PC-3 (cell line): Measurements from ENCODE around the gene KCNJ11. TPM values are rescaled to one million over a fixed set of nuclear protein-coding genes. Genes with fewer than 3 reads are reported as not detected.
"Not testable (repeated sequence)": the region's sequence is repeated elsewhere in the genome, so short reads cannot be mapped to it uniquely, and the experiment has no call there.

Experiments
- ATAC-seq: fragments of 200-7000 bp; cut with Tn5 transposase; 2 replicates; pipeline ENCODE4 v1.9.1; 2020; ENCODE audit warnings: mild to moderate bottlenecking, moderate library complexity
- BruUV-seq: library from RNA; stranded (reverse); fragments of 400-500 nt; replicated peaks from 2 replicates; lab custom pipeline; 2021; lab: Mats Ljungman, UMichigan
- CTCF ChIA-PET: fragments of 300-600 bp; sonication (Branson Sonifier 250); formaldehyde crosslinking; loops from one replicate; lab custom pipeline; 2022; ENCODE audit warnings: antibody characterized with exemption; lab: Charles Lee
- POLR2A ChIA-PET: fragments of 300-600 bp; sonication (Branson Sonifier 250); formaldehyde crosslinking; loops from one replicate; lab custom pipeline; 2022; ENCODE audit warnings: antibody characterized with exemption; ENCODE audit not compliant: unreplicated experiment; lab: Charles Lee
- DNase-seq: peaks from one replicate; pipeline ENCODE4 v3.0.0-alpha.2; 2015
- H2AFZ ChIP-seq: fragments of 300-600 bp; sonication (generic); 2 replicates; pipeline ENCODE4 v1.6.0; 2016; ENCODE audit warnings: antibody characterized with exemption, low read length
- H3F3A ChIP-seq: fragments of 300-600 bp; sonication (generic); one replicate; pipeline ENCODE4 v1.6.0; 2017; ENCODE audit warnings: antibody characterized with exemption, low read length, control low read depth, mild to moderate bottlenecking; ENCODE audit not compliant: unreplicated experiment
- H3K27ac ChIP-seq: fragments of 300-600 bp; sonication (generic); 2 replicates; pipeline ENCODE4 v1.5.1; 2016; ENCODE audit warnings: mild to moderate bottlenecking, low read length
- H3K27me3 ChIP-seq: fragments of 300-600 bp; sonication (generic); 2 replicates; pipeline ENCODE4 v1.6.1; 2016; ENCODE audit warnings: low read length, mixed read lengths
- H3K36me3 ChIP-seq: fragments of 300-600 bp; sonication (generic); 2 replicates; pipeline ENCODE4 v1.6.1; 2016; ENCODE audit warnings: low read depth, mixed run types, low read length, mixed read lengths
- H3K4me1 ChIP-seq: fragments of 300-600 bp; sonication (generic); 2 replicates; pipeline ENCODE4 v1.5.1; 2016; ENCODE audit warnings: low read length; ENCODE audit not compliant: insufficient read depth
- H3K4me2 ChIP-seq: fragments of 300-600 bp; sonication (generic); 2 replicates; pipeline ENCODE4 v1.6.0; 2016; ENCODE audit warnings: low read length
- H3K4me3 ChIP-seq: fragments of 300-600 bp; sonication (generic); 2 replicates; pipeline ENCODE4 v1.5.1; 2016; ENCODE audit warnings: mild to moderate bottlenecking, low read length, mixed read lengths
- H3K79me2 ChIP-seq: fragments of 300-600 bp; sonication (generic); 2 replicates; pipeline ENCODE4 v1.6.1; 2017; ENCODE audit warnings: low read length, mixed read lengths
- H3K9ac ChIP-seq: fragments of 300-600 bp; sonication (generic); 2 replicates; pipeline ENCODE4 v1.6.0; 2016; ENCODE audit warnings: mild to moderate bottlenecking, low read length
- H3K9me2 ChIP-seq: fragments of 300-600 bp; sonication (generic); replicated peaks from 2 replicates; pipeline ENCODE4 v1.6.1; 2016; ENCODE audit warnings: mixed run types, low read length, mixed read lengths
- H3K9me3 ChIP-seq: fragments of 300-600 bp; sonication (generic); 2 replicates; pipeline ENCODE4 v1.6.1; 2016; ENCODE audit warnings: low read length, mixed read lengths
- H4K20me1 ChIP-seq: fragments of 300-600 bp; sonication (generic); 2 replicates; pipeline ENCODE4 v1.6.1; 2016; ENCODE audit warnings: low read length, mixed read lengths
- CTCF ChIP-seq: fragments of 300-600 bp; sonication (generic); conservative IDR thresholded peaks from 2 replicates; pipeline ENCODE4 v1.5.1; 2017; ENCODE audit warnings: antibody characterized with exemption, low read depth, mild to moderate bottlenecking, low read length
- EZH2 ChIP-seq: fragments of 300-600 bp; sonication (generic); IDR thresholded peaks from one replicate; pipeline ENCODE4 v1.6.1; 2017; ENCODE audit warnings: antibody characterized with exemption, mild to moderate bottlenecking, low read length; ENCODE audit not compliant: unreplicated experiment
- EZH2phosphoT487 ChIP-seq: fragments of 300-600 bp; sonication (generic); IDR thresholded peaks from 2 replicates; pipeline ENCODE4 v1.6.1; 2018; ENCODE audit warnings: mild to moderate bottlenecking, antibody characterized with exemption, low read length, borderline replicate concordance
- intact Hi-C: fragments of 100-400 bp; cut with micrococcal nuclease; formaldehyde crosslinking; loops from 2 replicates; pipeline ENCODE4 v1.9.0; 2023
- total RNA-seq: library from RNA; depleted of rRNA; stranded (reverse); fragments of >200 nt; gene quantifications from 2 replicates; pipeline ENCODE4 v1.2.3, GENCODE V29; 2014

KCNJ11 gene
- total RNA-seq, 1 experiment from 2014 or later, result 0.98 TPM

GRCh38 chr11:17430616-17431015, 42.2 kb upstream of the KCNJ11 start:
- Histone ChIP-seq H3K27ac (no peak overlapping the region), H3F3A (no peaks in the 10 kb centered on the region), H3K9me2 (no peaks in the 10 kb centered on the region), H3K9ac (no peak overlapping the region), H3K27me3 (peaks cover 12% of the 10 kb centered on the region), H3K4me2 (no peak overlapping the region), H3K4me3 (no peak overlapping the region), H3K4me1 (no peaks in the 10 kb centered on the region), H2AFZ (no peak overlapping the region), H4K20me1 (no peaks in the 10 kb centered on the region), H3K79me2 (no peaks in the 10 kb centered on the region), H3K36me3 (no peaks in the 10 kb centered on the region), H3K9me3 (no peaks in the 10 kb centered on the region)
- no TSS peak for BruUV-seq
- TF ChIP-seq CTCF (no peak), EZH2phosphoT487 (no peak), EZH2 (no peak)
- POLR2A ChIA-PET, result no interaction called here
- ATAC-seq (no peak), DNase-seq (no peak)
- CTCF ChIA-PET, result no interaction called here
- intact Hi-C loops, result no loop called here

GRCh38 chr11:17428925-17429324, 40.5 kb upstream of the KCNJ11 start:
- CTCF ChIA-PET, result no interaction called here
- Histone ChIP-seq H2AFZ (no peak overlapping the region), H3K4me3 (no peak overlapping the region), H3K4me2 (no peak overlapping the region), H3K27ac (no peak overlapping the region), H3K9ac (no peak overlapping the region), H3K4me1 (no peaks in the 10 kb centered on the region), H3K9me2 (no peaks in the 10 kb centered on the region), H3F3A (no peaks in the 10 kb centered on the region), H3K9me3 (no peaks in the 10 kb centered on the region), H4K20me1 (no peaks in the 10 kb centered on the region), H3K79me2 (no peaks in the 10 kb centered on the region), H3K36me3 (no peaks in the 10 kb centered on the region), H3K27me3 (peaks cover 12% of the 10 kb centered on the region)
- TF ChIP-seq EZH2 (no peak), CTCF (no peak), EZH2phosphoT487 (no peak)
- no TSS peak for BruUV-seq
- POLR2A ChIA-PET, result no interaction called here
- no peak for ATAC-seq
- intact Hi-C loops, result no loop called here
- no peak for DNase-seq

- intact Hi-C loops, result no loop called here
- H3K9me3 ChIP-seq, result no peaks in the 10 kb centered on the region
- H3K27ac ChIP-seq, result no peak overlapping the region
- no peak overlapping the region for H3K4me2 ChIP-seq
- BruUV-seq, result no TSS peak
- H3K27me3 ChIP-seq, result peaks cover 11% of the 10 kb centered on the region
- no peaks in the 10 kb centered on the region for H4K20me1 ChIP-seq
- ATAC-seq, result no peak
- TF ChIP-seq EZH2, result no peak
- no peak for TF ChIP-seq CTCF
- TF ChIP-seq EZH2phosphoT487, result no peak
- H3K9ac ChIP-seq, result no peak overlapping the region
- no peak for DNase-seq
- H3F3A ChIP-seq, result no peaks in the 10 kb centered on the region
- ChIA-PET POLR2A (no interaction called here), CTCF (no interaction called here)
- H3K4me1 ChIP-seq, result no peaks in the 10 kb centered on the region
- no peak overlapping the region for H2AFZ ChIP-seq
- no peaks in the 10 kb centered on the region for H3K79me2 ChIP-seq
- H3K4me3 ChIP-seq, result no peak overlapping the region
- H3K9me2 ChIP-seq, result no peaks in the 10 kb centered on the region
- no peaks in the 10 kb centered on the region for H3K36me3 ChIP-seq
Measured at GRCh38 chr11:17428261-17428660, 39.8 kb upstream of the KCNJ11 start.

GRCh38 chr11:17426233-17426632, 37.8 kb upstream of the KCNJ11 start:
- H3K4me1 ChIP-seq, H3K79me2 ChIP-seq, H4K20me1 ChIP-seq, CTCF ChIA-PET, H2AFZ ChIP-seq, BruUV-seq, H3K4me3 ChIP-seq, ATAC-seq, H3K9ac ChIP-seq, H3F3A ChIP-seq, DNase-seq, POLR2A ChIA-PET, H3K9me2 ChIP-seq, H3K27ac ChIP-seq, H3K27me3 ChIP-seq, H3K4me2 ChIP-seq, H3K9me3 ChIP-seq, intact Hi-C loops, H3K36me3 ChIP-seq: not testable (repeated sequence)
